HEK293 (cell line): ENCODE data around the gene SLMAP.

Source experiments
- KLF9 ChIP-seq: fragments of 450-650 bp; formaldehyde crosslinking; IDR thresholded peaks from 2 replicates; pipeline ENCODE4 v1.5.1; 2016; ENCODE audit warnings: missing biosample characterization, missing genetic modification characterization, low read depth
- REPIN1 ChIP-seq: fragments of 450-650 bp; formaldehyde crosslinking; IDR thresholded peaks from 2 replicates; pipeline ENCODE4 v1.5.1; 2017; ENCODE audit warnings: missing biosample characterization, missing genetic modification characterization, low read depth
- YY2 ChIP-seq: fragments of 450-650 bp; formaldehyde crosslinking; IDR thresholded peaks from 2 replicates; pipeline ENCODE4 v1.5.1; 2016; ENCODE audit warnings: missing biosample characterization, missing genetic modification characterization
- ZNF223 ChIP-seq: fragments of 450-650 bp; formaldehyde crosslinking; IDR thresholded peaks from 2 replicates; pipeline ENCODE4 v1.5.1; 2016; ENCODE audit warnings: missing biosample characterization, missing genetic modification characterization
- ZNF239 ChIP-seq: fragments of 450-650 bp; formaldehyde crosslinking; IDR thresholded peaks from 2 replicates; pipeline ENCODE4 v1.5.1; 2016; ENCODE audit warnings: missing biosample characterization, missing genetic modification characterization
- ZNF274 ChIP-seq, 2 experiments: fragments of 200-500 bp in 1 of 2; fragments of 450-650 bp in 1 of 2; sonication (Bioruptor generic) in 1 of 2; formaldehyde crosslinking in 1 of 2; IDR thresholded peaks; 2 replicates each; pipeline versions ENCODE4 v1.5.1 to v1.6.1; 2014 to 2016; ENCODE audit warnings: borderline replicate concordance in 1 of 2, inconsistent platforms in 1 of 2, low read length in 1 of 2, missing biosample characterization in 1 of 2, missing genetic modification characterization in 1 of 2
- ZNF561 ChIP-seq: fragments of 450-650 bp; IDR thresholded peaks from 2 replicates; pipeline ENCODE4 v1.5.1; 2018; ENCODE audit warnings: missing biosample characterization, missing genetic modification characterization, borderline replicate concordance
- ZNF792 ChIP-seq: fragments of 450-650 bp; formaldehyde crosslinking; IDR thresholded peaks from 2 replicates; pipeline ENCODE4 v1.5.1; 2016; ENCODE audit warnings: missing biosample characterization, missing genetic modification characterization
- TF ChIP-seq, protein P1 (sequence below): fragments of 450-650 bp; formaldehyde crosslinking; IDR thresholded peaks from 2 replicates; pipeline ENCODE4 v1.5.1; 2016; ENCODE audit warnings: missing biosample characterization, missing genetic modification characterization
- TF ChIP-seq, protein P2 (sequence below): fragments of 450-650 bp; formaldehyde crosslinking; IDR thresholded peaks from 2 replicates; pipeline ENCODE4 v1.5.1; 2016; ENCODE audit warnings: missing biosample characterization, missing genetic modification characterization
- TF ChIP-seq, protein P3 (sequence below): fragments of 450-650 bp; IDR thresholded peaks from 2 replicates; pipeline ENCODE4 v1.5.1; 2018; ENCODE audit warnings: missing biosample characterization, mild to moderate bottlenecking, missing genetic modification characterization

DNA sequence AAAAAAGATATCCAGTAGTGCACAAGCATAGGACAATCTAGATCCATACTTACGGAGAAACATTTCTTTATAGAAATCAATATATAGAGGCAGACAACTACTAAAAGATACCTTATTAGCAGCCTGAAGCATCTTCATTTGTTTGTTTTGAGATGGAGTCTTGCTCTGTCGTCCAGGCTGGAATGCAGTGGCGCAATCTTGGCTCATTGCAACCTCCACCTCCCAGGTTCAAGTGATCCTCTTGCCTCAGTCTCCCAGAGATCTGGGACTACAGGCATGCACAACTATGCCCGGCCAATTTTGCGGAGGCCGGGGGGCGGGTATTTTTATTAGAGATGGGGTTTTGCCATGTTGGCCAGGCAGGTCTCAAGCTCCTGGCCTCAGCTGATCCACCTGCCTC lies 18.3 kb upstream of the SLMAP start:
- TF ChIP-seq ZNF561 (tag by site-specific recombination) (no peak), ZNF239 (no peak), KLF9 (tag by site-specific recombination) (no peak), YY2 (tag by site-specific recombination) (no peak), ZNF274 (IDR thresholded peaks at IDR 0.05; ENCODE audit: low read length) (no peak), ZNF274 (tag by site-specific recombination; IDR thresholded peaks at IDR 0.05; ENCODE audit: borderline replicate concordance) (no peak), ZNF792 (tag by site-specific recombination) (no peak), ZNF223 (no peak), REPIN1 (tag by site-specific recombination) (no peak)
- TF ChIP-seq, protein P1, sequence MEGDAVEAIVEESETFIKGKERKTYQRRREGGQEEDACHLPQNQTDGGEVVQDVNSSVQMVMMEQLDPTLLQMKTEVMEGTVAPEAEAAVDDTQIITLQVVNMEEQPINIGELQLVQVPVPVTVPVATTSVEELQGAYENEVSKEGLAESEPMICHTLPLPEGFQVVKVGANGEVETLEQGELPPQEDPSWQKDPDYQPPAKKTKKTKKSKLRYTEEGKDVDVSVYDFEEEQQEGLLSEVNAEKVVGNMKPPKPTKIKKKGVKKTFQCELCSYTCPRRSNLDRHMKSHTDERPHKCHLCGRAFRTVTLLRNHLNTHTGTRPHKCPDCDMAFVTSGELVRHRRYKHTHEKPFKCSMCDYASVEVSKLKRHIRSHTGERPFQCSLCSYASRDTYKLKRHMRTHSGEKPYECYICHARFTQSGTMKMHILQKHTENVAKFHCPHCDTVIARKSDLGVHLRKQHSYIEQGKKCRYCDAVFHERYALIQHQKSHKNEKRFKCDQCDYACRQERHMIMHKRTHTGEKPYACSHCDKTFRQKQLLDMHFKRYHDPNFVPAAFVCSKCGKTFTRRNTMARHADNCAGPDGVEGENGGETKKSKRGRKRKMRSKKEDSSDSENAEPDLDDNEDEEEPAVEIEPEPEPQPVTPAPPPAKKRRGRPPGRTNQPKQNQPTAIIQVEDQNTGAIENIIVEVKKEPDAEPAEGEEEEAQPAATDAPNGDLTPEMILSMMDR (tag by site-specific recombination) = no peak
- TF ChIP-seq, protein P2, sequence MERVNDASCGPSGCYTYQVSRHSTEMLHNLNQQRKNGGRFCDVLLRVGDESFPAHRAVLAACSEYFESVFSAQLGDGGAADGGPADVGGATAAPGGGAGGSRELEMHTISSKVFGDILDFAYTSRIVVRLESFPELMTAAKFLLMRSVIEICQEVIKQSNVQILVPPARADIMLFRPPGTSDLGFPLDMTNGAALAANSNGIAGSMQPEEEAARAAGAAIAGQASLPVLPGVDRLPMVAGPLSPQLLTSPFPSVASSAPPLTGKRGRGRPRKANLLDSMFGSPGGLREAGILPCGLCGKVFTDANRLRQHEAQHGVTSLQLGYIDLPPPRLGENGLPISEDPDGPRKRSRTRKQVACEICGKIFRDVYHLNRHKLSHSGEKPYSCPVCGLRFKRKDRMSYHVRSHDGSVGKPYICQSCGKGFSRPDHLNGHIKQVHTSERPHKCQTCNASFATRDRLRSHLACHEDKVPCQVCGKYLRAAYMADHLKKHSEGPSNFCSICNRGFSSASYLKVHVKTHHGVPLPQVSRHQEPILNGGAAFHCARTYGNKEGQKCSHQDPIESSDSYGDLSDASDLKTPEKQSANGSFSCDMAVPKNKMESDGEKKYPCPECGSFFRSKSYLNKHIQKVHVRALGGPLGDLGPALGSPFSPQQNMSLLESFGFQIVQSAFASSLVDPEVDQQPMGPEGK (tag by site-specific recombination) = no peak
- TF ChIP-seq, protein P3, sequence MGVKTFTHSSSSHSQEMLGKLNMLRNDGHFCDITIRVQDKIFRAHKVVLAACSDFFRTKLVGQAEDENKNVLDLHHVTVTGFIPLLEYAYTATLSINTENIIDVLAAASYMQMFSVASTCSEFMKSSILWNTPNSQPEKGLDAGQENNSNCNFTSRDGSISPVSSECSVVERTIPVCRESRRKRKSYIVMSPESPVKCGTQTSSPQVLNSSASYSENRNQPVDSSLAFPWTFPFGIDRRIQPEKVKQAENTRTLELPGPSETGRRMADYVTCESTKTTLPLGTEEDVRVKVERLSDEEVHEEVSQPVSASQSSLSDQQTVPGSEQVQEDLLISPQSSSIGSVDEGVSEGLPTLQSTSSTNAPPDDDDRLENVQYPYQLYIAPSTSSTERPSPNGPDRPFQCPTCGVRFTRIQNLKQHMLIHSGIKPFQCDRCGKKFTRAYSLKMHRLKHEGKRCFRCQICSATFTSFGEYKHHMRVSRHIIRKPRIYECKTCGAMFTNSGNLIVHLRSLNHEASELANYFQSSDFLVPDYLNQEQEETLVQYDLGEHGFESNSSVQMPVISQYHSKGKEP (tag by site-specific recombination) = no peak
